Stomach smooth muscle (tissue), 2 donors: ENCODE measurements around the gene CA7.

Source experiments
- H3K27ac ChIP-seq: one replicate; pipeline ENCODE4 v1.7.0; 2013; ENCODE audit warnings: mild to moderate bottlenecking, low read length, inconsistent platforms
- H3K27me3 ChIP-seq, 2 donors: one replicate each; pipeline ENCODE4 v1.7.0; 2013; ENCODE audit warnings: low read length in 2 of 2; ENCODE audit not compliant: insufficient read depth in 2 of 2, control insufficient read depth in 1 of 2
- H3K36me3 ChIP-seq, 2 donors: one replicate each; pipeline ENCODE4 v1.7.0; 2013; ENCODE audit warnings: low read length in 2 of 2; ENCODE audit not compliant: control insufficient read depth in 2 of 2, insufficient read depth in 2 of 2
- H3K4me1 ChIP-seq: one replicate; pipeline ENCODE4 v1.7.0; 2013; ENCODE audit warnings: low read length; ENCODE audit not compliant: control insufficient read depth, insufficient read depth
- H3K4me3 ChIP-seq, 2 donors: one replicate each; pipeline ENCODE4 v1.7.0; 2013; ENCODE audit warnings: low read length in 2 of 2
- H3K9ac ChIP-seq, 2 donors: one replicate each; pipeline ENCODE4 v1.7.0; 2013; ENCODE audit warnings: low read length in 2 of 2, mild to moderate bottlenecking in 1 of 2
- H3K9me3 ChIP-seq, 2 donors: one replicate each; pipeline ENCODE4 v1.7.0; 2013; ENCODE audit warnings: low read length in 2 of 2; ENCODE audit not compliant: control insufficient read depth in 2 of 2
- donor health status: healthy.
- donor health status: Pancreatic carcinoma.

Gene CA7

DNA sequence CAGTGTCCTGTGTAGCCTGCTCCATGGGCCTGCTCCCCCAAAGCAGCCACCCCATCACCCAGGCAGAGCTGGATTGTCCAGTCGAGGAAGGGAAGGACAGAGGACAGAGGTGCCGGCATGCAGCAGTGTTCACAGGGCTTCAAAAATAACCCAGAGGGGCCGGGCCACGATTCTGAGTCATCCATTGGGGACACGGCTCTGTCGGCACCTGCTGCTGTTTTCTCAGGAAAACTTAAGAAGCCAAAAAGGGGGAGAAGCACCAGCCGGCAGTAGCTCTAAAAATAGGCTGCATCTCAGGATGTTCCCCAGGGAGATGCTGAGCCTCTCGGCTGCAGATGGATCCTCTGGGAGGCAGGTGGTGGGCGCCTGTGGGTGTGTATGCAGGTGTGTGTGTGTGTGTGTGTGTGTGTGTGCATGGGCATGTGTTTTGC lies 1.6 kb downstream of the CA7 start:
- no peaks in the 10 kb centered on the region for H3K9me3 ChIP-seq
- H3K4me3 ChIP-seq = no peak overlapping the region
- peaks cover 11% of the 10 kb centered on the region for H3K4me1 ChIP-seq
- peaks cover 29 to 31% of the 10 kb centered on the region in 2 donors for H3K27me3 ChIP-seq
- no peak overlapping the region for H3K9ac ChIP-seq
- H3K36me3 ChIP-seq = no peaks in the 10 kb centered on the region
- H3K27ac ChIP-seq = no peak overlapping the region

DNA sequence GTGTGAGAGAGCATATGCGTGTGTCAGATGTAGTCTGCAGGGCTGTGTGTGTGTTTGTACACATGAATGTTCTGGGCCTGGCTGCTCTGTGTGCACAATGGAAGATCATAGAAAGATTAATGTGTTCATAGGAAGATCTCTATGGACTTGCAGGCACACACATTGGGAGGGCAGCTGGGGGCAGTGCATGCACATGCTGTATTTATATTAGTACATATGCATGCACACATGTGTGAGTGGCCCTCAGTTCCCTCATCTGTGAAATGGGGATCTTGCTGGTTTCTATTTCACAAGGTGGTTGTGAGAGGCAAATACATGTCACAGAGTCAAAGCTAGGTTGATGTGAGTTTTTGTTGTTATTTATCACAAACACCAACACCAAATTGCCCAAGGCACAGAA lies 2.1 kb downstream of the CA7 start:
- Histone ChIP-seq H3K4me1 (peaks cover 11% of the 10 kb centered on the region), H3K9ac (no peak overlapping the region), H3K27ac (no peak overlapping the region), H3K36me3 (no peaks in the 10 kb centered on the region), H3K27me3 (peaks cover 29 to 31% of the 10 kb centered on the region in 2 donors), H3K4me3 (no peak overlapping the region), H3K9me3 (no peaks in the 10 kb centered on the region)

DNA sequence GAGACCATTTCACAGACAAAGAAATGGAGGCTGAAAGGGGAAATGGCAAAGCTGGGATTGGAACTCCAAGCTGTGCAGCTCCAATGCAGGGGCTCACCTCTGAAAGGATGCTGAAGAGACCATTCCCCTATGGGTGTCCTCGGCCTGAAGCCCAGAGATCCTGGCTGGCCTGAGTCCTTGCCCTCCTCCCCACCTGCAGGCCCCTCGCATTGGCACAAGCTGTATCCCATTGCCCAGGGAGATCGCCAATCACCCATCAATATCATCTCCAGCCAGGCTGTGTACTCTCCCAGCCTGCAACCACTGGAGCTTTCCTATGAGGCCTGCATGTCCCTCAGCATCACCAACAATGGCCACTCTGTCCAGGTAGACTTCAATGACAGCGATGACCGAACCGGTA lies 2.6 kb downstream of the CA7 start:
- Histone ChIP-seq H3K36me3 (no peaks in the 10 kb centered on the region), H3K4me3 (no peak overlapping the region), H3K27ac (no peak overlapping the region), H3K9ac (no peak overlapping the region), H3K4me1 (peaks cover 11% of the 10 kb centered on the region), H3K27me3 (peaks cover 29 to 31% of the 10 kb centered on the region in 2 donors), H3K9me3 (no peaks in the 10 kb centered on the region)

DNA sequence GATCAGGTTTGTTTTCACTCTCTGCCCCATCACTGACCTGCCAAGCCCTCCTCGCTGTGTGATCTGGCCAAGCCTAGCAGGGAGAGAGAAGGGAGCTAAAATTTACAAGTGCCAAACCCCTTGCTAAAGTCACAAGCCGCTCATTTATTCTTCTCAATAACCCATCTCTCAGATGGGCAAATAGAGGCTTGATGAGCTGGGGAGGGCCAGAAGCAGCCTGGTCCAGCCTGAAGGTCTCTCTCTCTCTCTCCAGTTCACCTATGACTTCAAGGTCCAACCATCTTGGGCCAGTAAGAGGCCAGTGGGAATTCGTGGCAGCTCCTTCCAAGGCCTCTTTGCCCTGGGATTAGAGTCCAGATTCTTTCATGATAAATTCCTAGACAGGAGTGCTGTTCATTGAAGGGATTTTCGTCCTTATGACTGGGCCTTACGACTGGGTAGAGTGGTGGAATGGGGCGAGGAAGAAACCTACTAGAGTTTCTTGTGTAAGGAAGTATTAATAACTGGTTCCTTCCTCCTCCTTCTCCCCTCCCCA lies 3.4 kb downstream of the CA7 start:
- no peak overlapping the region for H3K9ac ChIP-seq

DNA sequence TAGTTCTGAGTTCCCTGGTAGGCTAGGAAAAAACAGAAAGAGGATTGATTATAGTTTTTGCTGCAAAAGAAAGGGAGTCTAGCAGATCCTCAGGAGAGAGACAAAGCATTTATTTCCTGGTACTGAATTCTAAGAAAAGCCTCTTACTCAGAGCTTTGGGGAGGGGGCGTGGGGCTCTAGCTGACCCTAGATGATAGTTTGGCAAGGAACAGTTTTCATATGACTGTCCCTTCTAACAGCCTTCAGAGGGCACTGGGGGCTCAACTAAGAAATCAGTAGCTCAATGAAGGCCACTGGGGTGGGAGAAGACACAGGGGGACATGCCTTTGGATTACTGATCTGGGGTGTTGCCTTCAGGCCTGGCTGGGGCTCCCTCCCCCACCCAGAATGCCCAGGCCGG lies 4.0 kb downstream of the CA7 start:
- Histone ChIP-seq H3K36me3 (no peaks in the 10 kb centered on the region), H3K27me3 (peaks cover 29 to 31% of the 10 kb centered on the region in 2 donors), H3K9ac (no peak overlapping the region), H3K4me3 (no peak overlapping the region), H3K27ac (no peak overlapping the region), H3K9me3 (no peaks in the 10 kb centered on the region), H3K4me1 (peaks cover 11% of the 10 kb centered on the region)

More for the DNA sequence above, 3.4 kb downstream of the CA7 start:
- Histone ChIP-seq H3K27me3 (peaks cover 29 to 31% of the 10 kb centered on the region in 2 donors), H3K4me1 (peaks cover 11% of the 10 kb centered on the region), H3K4me3 (no peak overlapping the region), H3K27ac (no peak overlapping the region), H3K36me3 (no peaks in the 10 kb centered on the region), H3K9me3 (no peaks in the 10 kb centered on the region)

DNA sequence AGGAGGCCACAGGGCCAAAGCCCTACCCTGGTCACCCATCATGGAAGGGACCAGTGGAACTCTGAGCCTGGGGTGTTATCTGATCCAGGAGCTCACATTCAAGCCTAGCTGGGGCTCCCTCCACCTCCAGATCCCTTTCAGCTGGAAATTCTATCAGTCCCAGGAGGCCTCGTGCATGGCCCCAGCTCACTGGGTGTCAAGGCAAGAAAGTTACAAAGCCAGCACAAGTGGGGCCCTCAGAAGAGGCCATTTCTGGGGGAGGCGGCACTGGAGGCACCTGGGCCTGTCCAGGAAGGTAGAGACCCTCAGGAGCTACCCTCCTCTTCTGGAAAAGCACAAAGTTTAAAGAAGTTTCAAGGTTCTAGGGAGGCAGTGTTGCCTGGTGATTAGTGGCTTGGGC lies 4.8 kb downstream of the CA7 start:
- H3K9ac ChIP-seq = no peak overlapping the region
- peaks cover 23 to 27% of the 10 kb centered on the region in 2 donors for H3K27me3 ChIP-seq
- no peaks in the 10 kb centered on the region for H3K9me3 ChIP-seq
- H3K4me3 ChIP-seq = no peak overlapping the region
- H3K4me1 ChIP-seq = peaks cover 11% of the 10 kb centered on the region
- H3K36me3 ChIP-seq = no peaks in the 10 kb centered on the region
- no peak overlapping the region for H3K27ac ChIP-seq

DNA sequence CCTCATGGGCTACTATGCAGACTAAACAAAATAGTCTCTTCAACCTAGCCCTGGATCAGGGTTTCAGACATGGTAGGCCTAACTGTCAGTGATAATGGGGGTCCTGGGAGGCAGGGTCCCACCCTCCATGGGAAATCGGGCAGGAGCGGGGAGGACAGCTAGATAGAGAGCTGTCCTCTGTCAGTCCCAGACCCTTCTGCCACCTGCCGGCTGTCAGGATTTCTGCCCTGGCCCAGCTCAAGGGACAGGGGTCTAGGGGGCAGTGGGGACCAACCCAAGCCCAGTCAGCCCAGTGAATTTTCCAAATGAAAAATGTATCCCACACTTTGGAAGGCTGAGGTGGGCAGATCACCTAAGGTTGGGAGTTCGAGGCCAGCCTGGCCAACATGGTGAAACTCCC lies 5.3 kb downstream of the CA7 start:
- no peak overlapping the region for H3K9ac ChIP-seq
- H3K4me3 ChIP-seq = no peak overlapping the region
- no peaks in the 10 kb centered on the region for H3K9me3 ChIP-seq
- H3K27ac ChIP-seq = no peak overlapping the region
- H3K27me3 ChIP-seq = peaks cover 18 to 24% of the 10 kb centered on the region in 2 donors
- H3K4me1 ChIP-seq = peaks cover 7% of the 10 kb centered on the region
- H3K36me3 ChIP-seq = no peaks in the 10 kb centered on the region

DNA sequence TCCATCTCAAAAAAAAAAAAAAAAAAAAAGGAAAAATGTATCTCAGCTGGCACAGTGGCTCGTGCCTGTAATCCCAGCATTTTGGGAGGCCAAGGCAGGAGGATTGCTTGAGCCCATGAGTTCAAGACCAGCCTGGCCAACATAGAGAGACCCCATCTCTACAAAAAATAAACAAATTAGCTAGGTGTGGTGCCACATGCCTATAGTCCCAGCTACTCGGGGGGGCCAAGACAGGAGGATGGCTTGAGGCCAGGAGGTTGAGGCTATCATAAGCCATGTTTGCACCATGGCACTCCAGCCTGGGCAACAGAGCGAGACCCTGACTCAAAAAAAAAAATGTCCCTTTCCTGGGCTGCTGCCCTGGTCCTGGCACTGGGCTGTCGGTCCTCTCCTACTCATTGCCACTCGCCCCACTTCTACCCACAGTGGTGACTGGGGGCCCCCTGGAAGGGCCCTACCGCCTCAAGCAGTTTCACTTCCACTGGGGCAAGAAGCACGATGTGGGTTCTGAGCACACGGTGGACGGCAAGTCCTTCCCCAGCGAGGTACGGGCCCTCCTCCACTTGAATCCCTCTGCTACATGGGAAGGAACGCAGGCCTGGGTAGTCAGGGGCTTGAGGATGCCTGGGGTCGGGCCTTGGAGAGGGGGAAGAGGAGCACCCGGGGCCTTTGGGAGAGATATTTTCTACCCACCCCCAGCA lies 6.1 kb downstream of the CA7 start:
- Histone ChIP-seq H3K9me3 (no peaks in the 10 kb centered on the region), H3K27me3 (peaks cover 11 to 20% of the 10 kb centered on the region in 2 donors), H3K9ac (no peak overlapping the region), H3K4me3 (no peak overlapping the region), H3K36me3 (no peaks in the 10 kb centered on the region), H3K4me1 (no peaks in the 10 kb centered on the region), H3K27ac (no peak overlapping the region)

DNA sequence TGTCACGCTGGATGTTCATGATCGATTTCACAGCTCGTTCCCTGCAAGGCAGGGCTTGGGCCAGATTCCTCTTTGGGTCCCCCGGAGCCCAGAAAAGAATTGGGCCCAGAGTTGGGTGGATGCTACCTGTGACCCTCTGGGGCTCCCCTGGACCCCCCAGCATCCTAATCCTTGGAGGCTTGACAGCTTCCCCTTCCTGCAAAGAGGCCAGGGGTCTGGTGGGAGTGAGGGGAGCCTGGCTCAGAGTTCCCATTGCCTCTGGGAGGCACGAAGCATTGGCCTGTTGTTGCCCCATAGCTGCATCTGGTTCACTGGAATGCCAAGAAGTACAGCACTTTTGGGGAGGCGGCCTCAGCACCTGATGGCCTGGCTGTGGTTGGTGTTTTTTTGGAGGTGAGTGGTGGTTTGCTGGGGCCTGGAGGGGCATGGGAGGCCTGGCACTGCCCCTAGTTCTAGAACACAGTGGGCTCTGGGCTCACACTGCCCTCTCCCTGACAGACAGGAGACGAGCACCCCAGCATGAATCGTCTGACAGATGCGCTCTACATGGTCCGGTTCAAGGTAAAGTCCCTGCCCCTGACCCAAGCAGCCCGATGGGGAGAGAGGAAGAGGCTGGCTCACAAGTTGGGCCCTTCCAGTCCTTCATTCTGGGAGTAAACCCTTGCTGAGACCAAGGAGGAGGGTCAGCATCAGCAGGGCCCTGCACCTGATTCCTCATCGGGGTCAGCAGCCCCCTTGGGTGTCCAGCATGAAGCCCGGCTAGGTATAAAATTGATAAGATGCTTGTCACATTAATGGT lies 7.2 kb downstream of the CA7 start:
- Histone ChIP-seq H3K36me3 (no peaks in the 10 kb centered on the region), H3K4me3 (no peak overlapping the region), H3K9ac (no peak overlapping the region), H3K4me1 (no peaks in the 10 kb centered on the region), H3K9me3 (no peaks in the 10 kb centered on the region), H3K27ac (no peak overlapping the region), H3K27me3 (peaks cover 0 to 9% of the 10 kb centered on the region in 2 donors)

DNA sequence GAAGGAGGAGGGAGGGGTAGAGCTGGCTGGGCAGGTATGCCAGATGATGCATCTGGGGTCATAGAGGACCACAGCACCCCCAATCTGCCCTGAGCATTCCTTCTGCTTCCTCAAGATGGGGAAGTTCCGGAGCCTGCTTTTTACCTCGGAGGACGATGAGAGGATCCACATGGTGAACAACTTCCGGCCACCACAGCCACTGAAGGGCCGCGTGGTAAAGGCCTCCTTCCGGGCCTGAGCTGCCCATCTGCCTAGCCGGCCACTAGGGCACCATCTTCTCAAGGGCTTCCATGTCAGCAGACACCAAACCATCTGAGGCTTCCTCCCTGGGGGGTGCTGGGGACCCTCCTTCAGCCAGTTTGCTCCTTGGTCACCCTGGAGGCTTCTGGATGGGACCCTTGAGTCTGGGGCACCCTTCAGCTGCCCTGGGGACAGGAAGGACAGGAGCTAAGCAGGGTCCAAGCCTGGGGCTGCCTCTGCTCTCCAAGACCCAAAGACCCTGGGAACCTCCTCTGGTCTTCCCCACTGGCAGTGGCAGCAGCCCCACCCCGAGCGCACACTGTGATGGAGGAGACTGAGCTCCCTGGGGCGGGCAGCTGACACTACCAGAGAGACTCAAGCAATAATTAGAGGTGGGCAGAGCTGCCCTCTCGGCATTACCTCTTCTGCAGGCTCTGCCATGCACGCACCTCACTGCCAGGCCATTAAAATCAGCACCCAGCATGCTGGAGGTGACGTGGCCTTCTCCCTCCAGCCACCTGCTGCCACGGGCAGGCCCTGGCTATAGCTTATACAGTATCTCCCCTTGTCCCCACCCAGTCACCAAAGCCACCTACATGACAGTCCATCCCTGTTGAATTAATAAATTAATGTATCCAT lies 9.3 kb downstream of the CA7 start:
- H3K4me1 ChIP-seq = no peaks in the 10 kb centered on the region
- H3K36me3 ChIP-seq = no peaks in the 10 kb centered on the region
- no peak overlapping the region for H3K9ac ChIP-seq
- no peaks in the 10 kb centered on the region for H3K9me3 ChIP-seq
- H3K27me3 ChIP-seq = no peaks in the 10 kb centered on the region
- H3K27ac ChIP-seq = no peak overlapping the region
- no peak overlapping the region for H3K4me3 ChIP-seq
